ENCODE data around the gene MACROD2. TPM values are rescaled to one million over a fixed set of nuclear protein-coding genes. Genes with fewer than 3 reads are reported as not detected.

MACROD2 gene
- total RNA-seq, 2 donors from 2014 or later: 0.94 to 10.4 TPM

- TF ChIP-seq CTCF (IDR thresholded peaks at IDR 0.05): no peak
- Histone ChIP-seq H3K9me3 (peaks cover 0 to 16% of the 10 kb centered on the region in 2 donors), H3K27ac (no peak overlapping the region), H3K27me3 (no peaks in the 10 kb centered on the region), H3K4me3 (no peak overlapping the region), H3K4me1 (no peaks in the 10 kb centered on the region), H3K36me3 (no peaks in the 10 kb centered on the region)
- DNase-seq (ENCODE audit: low spot score): no peak
Observed at GRCh38 chr20:14384416-14385175, 389.3 kb downstream of the MACROD2 start.

GRCh38 chr20:14385176-14385740 is 389.9 kb downstream of the MACROD2 start:
- Histone ChIP-seq H3K27me3 (no peaks in the 10 kb centered on the region), H3K4me3 (no peak overlapping the region), H3K9me3 (peaks cover 0 to 16% of the 10 kb centered on the region in 2 donors), H3K36me3 (no peaks in the 10 kb centered on the region), H3K27ac (no peak overlapping the region), H3K4me1 (no peaks in the 10 kb centered on the region)
- no peak for DNase-seq (ENCODE audit: low spot score)
- no peak for TF ChIP-seq CTCF (IDR thresholded peaks at IDR 0.05)

- no peak for DNase-seq (ENCODE audit: low spot score)
- TF ChIP-seq CTCF (IDR thresholded peaks at IDR 0.05): no peak
- Histone ChIP-seq H3K4me1 (no peaks in the 10 kb centered on the region), H3K9me3 (peaks cover 0 to 16% of the 10 kb centered on the region in 2 donors), H3K27me3 (no peaks in the 10 kb centered on the region), H3K27ac (no peak overlapping the region), H3K4me3 (no peak overlapping the region), H3K36me3 (no peaks in the 10 kb centered on the region)
Observed at GRCh38 chr20:14386726-14387125, 391.4 kb downstream of the MACROD2 start.

- no peaks in the 10 kb centered on the region for H3K4me1 ChIP-seq
- no peaks in the 10 kb centered on the region for H3K9me3 ChIP-seq
- H3K27me3 ChIP-seq: no peaks in the 10 kb centered on the region
- H3K27ac ChIP-seq: no peak overlapping the region
- TF ChIP-seq CTCF (IDR thresholded peaks at IDR 0.05): no peak
- no peak for DNase-seq (ENCODE audit: low spot score)
- no peak overlapping the region for H3K4me3 ChIP-seq
- H3K36me3 ChIP-seq: no peaks in the 10 kb centered on the region
Observed at GRCh38 chr20:14401479-14402138, 406.3 kb downstream of the MACROD2 start.

GRCh38 chr20:14404515-14404914 is 409.2 kb downstream of the MACROD2 start:
- no peaks in the 10 kb centered on the region for H3K9me3 ChIP-seq
- no peaks in the 10 kb centered on the region for H3K4me1 ChIP-seq
- TF ChIP-seq CTCF (IDR thresholded peaks at IDR 0.05): no peak
- H3K27ac ChIP-seq: no peak overlapping the region
- no peaks in the 10 kb centered on the region for H3K36me3 ChIP-seq
- DNase-seq (ENCODE audit: low spot score): no peak
- H3K4me3 ChIP-seq: no peak overlapping the region
- no peaks in the 10 kb centered on the region for H3K27me3 ChIP-seq

Measured in right atrium auricular region (tissue), 2 donors.